ENCODE data around the gene OAS2.

OAS2 gene

GRCh38 chr12:112978163-112979040 is at the start of gene OAS2:
TSS of gene OAS2 (plus strand) at chr12:112978519. CDS start at chr12:112978609, 90 bp downstream.
- DNase-seq (ENCODE audit: low spot score) = peak; percentile 78

GRCh38 chr12:112928978-112929377 is 49.3 kb upstream of the OAS2 start:
- DNase-seq (ENCODE audit: low spot score) = no peak

- no peak for DNase-seq (ENCODE audit: low spot score)
These were observed 48.6 kb upstream of the OAS2 start for GRCh38 chr12:112929715-112930114.

GRCh38 chr12:112930350-112930749 is 48.0 kb upstream of the OAS2 start:
- DNase-seq (ENCODE audit: low spot score) = no peak

- DNase-seq (ENCODE audit: low spot score) = no peak
These were observed 45.7 kb upstream of the OAS2 start for GRCh38 chr12:112932485-112933128.

GRCh38 chr12:112933129-112933505 is 45.2 kb upstream of the OAS2 start:
- DNase-seq (ENCODE audit: low spot score) = no peak

- DNase-seq (ENCODE audit: low spot score) = no peak
These were observed 42.1 kb upstream of the OAS2 start for GRCh38 chr12:112936264-112936663.

GRCh38 chr12:112936927-112937326 is 41.4 kb upstream of the OAS2 start:
- DNase-seq (ENCODE audit: low spot score) = no peak

- DNase-seq (ENCODE audit: low spot score) = peak; percentile 79
These were observed 40.3 kb upstream of the OAS2 start, which contains the start of gene OAS3 for GRCh38 chr12:112937741-112938719. TSS of gene OAS3 (plus strand) at chr12:112938474. CDS start at chr12:112938531, 57 bp downstream.

GRCh38 chr12:112938751-112939150 is 39.6 kb upstream of the OAS2 start:
- no peak for DNase-seq (ENCODE audit: low spot score)

- no peak for DNase-seq (ENCODE audit: low spot score)
These were observed 38.4 kb upstream of the OAS2 start for GRCh38 chr12:112939761-112940381.

GRCh38 chr12:112941528-112942335 is 36.6 kb upstream of the OAS2 start:
- no peak for DNase-seq (ENCODE audit: low spot score)

- no peak for DNase-seq (ENCODE audit: low spot score)
These were observed 35.7 kb upstream of the OAS2 start for GRCh38 chr12:112942572-112942971.

GRCh38 chr12:112944024-112944690 is 34.2 kb upstream of the OAS2 start:
- no peak for DNase-seq (ENCODE audit: low spot score)

GRCh38 chr12:112945515-112945914 is 32.8 kb upstream of the OAS2 start:
- DNase-seq (ENCODE audit: low spot score) = no peak

GRCh38 chr12:112946236-112947000 is 31.9 kb upstream of the OAS2 start:
- no peak for DNase-seq (ENCODE audit: low spot score)

GRCh38 chr12:112947314-112947713 is 31.0 kb upstream of the OAS2 start:
- DNase-seq (ENCODE audit: low spot score) = no peak

GRCh38 chr12:112947761-112948160 is 30.6 kb upstream of the OAS2 start:
- DNase-seq (ENCODE audit: low spot score) = no peak

- DNase-seq (ENCODE audit: low spot score) = no peak
These were observed 29.5 kb upstream of the OAS2 start for GRCh38 chr12:112948806-112949205.

Measured in hepatic stellate cell (primary cell).